Measurements from ENCODE around the gene HCCS.

Gene HCCS

DNA sequence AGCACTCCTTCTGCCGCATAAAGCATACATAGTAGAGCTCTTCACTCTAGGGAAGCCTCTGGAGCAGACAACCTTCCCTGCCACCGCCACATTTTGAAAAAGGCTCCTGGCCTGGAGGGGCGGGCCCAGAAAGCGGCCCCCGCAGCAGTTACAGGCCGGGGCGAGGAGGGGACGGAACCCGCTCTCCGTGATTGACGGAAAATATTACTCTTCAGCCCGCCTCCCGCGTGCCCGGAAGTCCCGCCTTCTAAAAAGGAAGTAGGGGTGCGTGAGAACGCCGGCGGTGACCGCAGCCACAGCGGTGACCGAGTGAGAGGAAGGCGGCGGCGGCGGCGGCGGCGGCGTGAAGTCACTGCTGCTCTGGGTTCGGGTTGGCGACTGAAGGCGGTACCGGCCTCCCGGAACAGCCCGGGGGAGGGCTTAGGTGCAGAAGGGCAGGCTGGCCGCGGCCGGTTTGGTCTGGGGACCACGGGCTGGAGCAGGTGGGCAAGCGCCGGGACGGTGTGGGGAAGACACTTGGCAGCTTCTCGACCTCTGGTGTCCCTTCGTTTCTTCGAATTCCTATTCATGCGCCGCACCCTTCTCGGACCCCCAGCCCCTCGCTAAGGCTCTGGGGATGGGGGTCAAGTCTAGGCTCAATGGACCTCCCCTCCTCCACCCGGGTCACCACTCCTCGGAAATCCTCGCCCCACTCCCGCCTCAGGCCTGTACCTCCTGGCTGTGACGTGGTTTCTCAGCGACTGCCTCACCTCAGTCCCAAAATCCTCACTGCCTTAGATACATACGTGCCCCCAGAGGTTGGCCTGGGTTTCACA is at the start of gene HCCS:
TSS of gene HCCS (plus strand) at position 296 of the 815 bp plus-strand sequence. CDS start 729 bp downstream, outside the sequence.
- peak; percentile 63 to 67 for DNase-seq (ENCODE audit: low read depth in 2 of 2)

DNA sequence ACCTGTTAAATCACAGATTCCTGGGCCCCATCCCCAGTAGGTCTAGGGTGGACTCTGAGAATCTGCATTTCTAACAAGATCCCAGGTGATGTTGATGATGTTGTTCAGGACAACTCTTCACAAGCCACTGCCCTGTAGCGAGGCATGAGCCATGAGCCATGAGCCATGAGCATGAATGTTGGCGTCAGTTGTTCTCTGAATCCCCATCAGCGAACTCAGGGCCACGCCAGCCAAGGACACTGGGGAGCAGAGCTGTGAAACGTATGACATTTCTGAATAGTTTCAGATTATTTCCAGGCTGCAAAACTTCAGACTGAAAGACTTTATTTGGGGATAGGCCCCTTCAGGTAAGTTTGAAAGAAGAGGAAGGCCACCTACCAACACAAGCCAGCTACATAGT is 46.9 kb upstream of the HCCS start:
- no peak for DNase-seq (ENCODE audit: low read depth in 2 of 2)

DNA sequence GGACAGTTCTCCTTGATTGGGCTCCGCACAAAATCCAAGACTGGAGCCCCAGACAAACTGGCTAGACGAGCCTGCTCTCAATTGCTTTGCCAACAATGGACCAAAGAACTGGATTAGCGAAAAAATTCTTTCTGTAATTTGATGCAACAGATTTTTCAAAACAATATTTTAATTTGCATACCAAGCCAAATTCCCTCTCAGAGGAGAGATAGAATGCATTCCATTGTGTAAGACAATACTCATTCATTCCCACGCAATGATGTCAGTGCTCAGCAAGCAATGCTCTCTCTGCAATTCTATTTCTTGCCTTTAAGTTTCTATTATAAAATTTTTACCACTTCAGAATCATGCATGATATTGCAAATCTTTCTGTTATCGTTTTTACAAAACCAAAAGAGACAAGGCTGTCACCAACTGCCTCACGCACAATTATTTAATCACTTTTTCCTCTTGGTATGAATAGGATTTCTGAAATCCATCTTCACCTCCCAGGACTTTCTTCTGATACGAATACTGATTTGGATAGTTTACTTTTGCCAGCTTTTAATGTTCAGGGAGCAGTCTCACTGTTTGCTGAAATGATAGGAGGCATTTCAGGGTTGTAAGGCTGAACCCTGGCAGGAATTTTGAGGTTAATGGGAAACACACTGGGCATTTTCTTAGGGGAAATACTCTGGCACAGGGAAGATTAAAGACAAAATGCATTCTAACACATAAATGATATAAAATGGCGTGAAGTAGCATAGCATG is 46.1 kb upstream of the HCCS start:
- DNase-seq (ENCODE audit: low read depth in 2 of 2): no peak

DNA sequence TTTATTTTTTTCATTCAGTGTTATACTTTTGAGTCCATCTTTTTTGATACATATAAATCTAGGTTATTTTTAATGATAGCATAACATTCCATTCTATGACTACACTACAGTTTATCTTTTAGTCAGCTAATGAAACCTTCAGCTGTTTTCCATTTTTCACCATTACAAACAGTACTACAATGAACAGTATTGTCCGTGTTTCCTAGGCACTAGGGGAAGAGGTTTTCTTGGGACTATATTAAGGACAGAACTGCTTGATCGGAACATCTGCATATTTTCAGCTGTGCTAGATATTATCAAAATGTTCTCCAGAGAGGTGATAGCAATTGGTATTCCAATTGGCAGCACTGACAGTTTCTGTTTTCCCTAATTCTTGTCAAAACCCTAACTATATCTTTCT is 44.3 kb upstream of the HCCS start:
- DNase-seq (ENCODE audit: low read depth in 2 of 2): no peak

DNA sequence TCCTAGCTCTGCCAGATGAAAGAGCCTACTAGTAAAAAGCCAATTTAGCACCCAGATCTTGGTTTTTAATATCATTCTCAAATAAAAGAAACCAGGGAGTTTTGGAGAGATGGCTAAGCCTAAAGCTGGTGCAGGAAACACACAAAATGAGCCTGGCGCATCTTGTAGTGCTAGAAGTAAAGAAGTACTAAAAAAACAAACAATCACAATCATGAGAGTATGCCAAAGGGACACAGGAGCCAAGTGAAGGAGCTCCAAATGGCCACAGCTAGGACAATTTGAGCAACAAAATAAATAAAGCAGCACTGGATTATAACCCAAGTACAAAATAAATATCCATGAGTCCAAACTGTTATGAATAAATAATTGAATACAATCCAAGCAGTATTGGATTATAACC is 37.8 kb upstream of the HCCS start:
- no peak for DNase-seq (ENCODE audit: low read depth in 2 of 2)

DNA sequence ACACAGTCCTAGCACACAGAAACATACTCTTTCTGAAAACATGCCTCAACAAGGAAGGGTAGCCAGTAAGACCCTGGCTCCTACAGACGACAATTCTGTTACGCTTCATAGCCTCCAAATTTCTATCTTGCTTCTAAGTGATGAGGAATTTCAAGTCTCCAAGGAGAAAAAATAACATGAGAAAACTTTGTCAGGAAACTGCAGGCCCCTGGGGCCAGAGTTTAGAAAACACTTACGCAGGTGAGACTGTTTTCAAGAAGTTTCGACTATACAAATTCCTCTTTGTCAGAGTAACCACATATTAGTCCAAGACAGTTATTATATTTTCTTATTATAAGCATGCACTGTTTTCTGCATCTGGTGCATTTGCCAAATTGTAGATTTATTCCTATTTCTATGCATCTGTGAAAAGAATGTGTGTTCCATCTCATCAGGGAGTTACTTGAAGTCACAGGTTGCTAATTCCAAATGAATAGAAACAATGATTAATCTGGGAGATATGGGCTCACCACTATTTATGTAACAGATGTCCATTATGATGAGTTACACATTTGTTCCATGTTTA is 30.3 kb upstream of the HCCS start:
- no peak for DNase-seq (ENCODE audit: low read depth in 2 of 2)

DNA sequence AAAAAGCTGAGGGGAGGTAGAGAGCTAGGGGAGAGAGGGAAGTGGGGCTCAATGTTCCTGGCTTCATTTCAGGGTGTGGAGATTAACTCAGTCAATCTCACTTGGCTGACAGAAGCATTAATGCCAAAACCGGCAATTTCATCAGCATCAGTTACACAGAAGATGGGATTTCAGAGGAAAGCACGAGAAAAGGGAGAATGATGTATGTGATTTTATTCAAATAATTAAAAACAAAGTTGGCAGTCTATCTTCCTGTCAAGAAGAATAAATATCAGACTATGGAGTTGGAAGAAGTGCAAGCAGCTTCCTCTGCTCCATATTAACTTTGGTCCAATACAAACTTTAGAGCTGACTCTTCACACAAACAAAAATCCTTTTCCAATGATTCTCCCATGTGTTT is 29.6 kb upstream of the HCCS start:
- no peak for DNase-seq (ENCODE audit: low read depth in 2 of 2)

DNA sequence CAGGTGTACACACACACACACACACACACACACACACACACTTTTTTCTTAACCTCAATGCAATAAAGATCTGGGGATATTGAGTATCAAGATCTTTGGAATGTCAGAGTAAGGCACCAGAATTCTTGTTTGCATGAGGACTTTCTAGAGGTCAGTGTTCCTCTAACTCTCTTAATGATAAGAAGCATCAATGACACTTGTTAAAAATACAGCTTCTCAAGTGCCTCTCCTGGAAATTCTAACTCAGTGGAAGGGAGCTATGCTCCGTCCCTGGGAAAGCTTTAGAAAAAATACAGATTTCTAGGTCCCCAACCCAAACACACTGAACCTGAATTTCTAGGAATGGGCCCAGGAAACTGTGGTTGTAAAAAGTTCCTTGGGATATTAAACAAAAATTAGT is 25.8 kb upstream of the HCCS start:
- no peak for DNase-seq (ENCODE audit: low read depth in 2 of 2)

DNA sequence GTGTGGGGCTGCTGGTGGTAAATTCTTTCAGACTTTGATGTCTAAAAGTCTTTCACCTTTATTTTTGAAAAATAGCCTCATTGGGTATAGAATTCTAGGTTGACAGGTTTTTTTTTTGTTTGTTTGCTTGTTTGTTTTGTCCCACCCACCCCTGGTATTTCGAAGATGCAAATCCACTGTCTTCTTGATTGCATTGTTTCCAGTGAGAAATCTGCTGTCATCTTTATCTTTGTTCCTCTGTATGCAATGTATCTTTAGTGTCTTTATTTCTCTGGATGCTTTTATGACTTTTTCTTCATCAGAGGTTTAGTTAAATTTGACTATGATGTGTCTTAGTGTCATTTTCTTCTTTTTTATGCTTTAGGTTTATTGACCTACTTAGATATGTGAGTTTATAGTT is 21.3 kb upstream of the HCCS start:
- no peak for DNase-seq (ENCODE audit: low read depth in 2 of 2)

DNA sequence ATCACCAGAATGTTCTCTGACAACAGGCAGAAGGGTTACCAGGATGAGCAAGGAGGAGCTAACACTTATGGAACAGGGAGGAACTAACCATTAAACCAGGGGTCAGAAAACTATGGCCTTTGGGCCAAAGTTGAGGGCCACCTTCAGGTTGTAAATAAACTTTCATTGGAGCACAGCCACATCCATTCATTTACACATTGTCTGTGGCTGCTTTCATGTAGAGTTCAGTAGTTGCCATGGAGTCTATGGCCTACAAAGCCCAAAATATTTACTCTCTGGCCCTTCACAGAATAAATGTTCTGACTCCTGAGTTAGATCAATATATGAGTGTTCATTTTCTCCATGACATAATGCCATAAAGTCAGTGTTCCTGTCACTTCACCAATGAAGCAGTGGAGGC is 13.2 kb upstream of the HCCS start:
- DNase-seq (ENCODE audit: low read depth in 2 of 2): no peak

DNA sequence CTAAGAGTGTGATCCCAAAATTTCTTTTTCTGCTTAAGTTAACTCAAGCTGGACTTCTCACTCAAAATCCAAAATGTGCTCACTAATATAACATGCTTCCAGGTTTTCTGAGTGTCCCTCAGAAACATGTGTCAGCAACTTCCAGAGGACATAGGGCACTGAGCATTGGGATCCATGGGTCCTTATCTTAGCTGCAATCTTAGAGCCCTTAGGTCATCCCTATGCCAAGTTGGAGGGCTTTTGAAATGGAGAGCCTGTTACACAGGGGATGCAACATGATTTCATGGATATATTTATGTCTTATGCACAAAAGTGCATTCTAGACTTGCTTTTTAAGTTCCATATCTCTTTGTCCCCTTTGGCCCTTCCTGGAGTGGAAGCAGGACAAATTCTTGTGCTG is 11.7 kb upstream of the HCCS start:
- no peak for DNase-seq (ENCODE audit: low read depth in 2 of 2)

DNA sequence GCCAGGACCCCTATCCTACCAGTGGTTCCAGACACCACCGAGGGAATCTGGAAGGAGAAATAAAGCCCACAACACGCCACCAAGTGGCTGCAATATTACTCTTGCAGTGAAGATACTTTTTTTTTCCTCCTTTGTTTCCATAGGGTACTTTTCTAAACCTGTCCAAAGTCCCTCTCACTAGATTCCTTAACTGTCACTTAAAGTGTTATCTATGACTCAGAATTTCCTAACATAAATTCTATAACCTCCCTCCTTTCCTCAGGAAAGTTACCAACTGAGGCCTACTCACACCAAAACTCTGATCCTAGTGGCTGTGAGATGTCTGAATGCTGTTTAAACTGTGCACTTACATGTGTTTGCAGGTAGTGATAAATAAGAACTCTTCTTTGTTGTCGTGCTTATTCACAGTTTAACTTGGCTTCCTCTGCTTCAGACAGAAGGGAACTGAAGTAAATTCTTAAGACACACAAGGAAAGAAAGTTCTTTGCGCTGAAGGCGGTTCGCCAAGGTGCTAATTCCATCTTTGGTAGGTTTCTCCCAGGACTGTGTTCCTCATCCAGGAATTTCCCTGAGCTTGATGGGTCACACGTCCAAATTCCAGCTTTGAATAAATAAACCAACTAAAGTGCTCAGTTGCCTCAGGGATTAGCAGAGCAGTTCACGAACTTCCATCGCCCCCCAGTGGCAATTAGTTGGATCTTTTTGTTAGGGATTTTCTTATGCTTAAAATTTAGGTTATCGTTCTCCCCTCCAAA is 10.7 kb upstream of the HCCS start:
- DNase-seq (ENCODE audit: low read depth in 2 of 2): no peak

DNA sequence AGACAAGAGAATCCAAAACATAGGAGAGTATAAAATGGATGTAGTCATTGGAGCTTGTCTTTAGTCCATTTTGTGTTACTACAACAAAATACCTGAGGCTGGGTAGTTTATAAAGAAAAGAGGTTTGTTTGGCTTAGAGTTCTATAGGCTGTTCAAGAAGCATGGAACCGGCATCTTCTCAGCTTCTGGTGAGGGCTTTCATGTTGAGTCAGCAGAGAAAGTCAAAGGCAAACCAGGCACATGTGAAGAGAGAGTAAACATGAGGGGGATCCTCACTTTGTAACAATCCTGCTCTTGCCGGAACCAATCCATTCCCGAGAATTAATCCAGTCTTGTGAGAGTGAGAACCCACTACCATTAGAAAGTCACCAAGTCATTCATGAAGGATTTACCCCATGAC is 8.1 kb upstream of the HCCS start:
- DNase-seq (ENCODE audit: low read depth in 2 of 2): no peak

DNA sequence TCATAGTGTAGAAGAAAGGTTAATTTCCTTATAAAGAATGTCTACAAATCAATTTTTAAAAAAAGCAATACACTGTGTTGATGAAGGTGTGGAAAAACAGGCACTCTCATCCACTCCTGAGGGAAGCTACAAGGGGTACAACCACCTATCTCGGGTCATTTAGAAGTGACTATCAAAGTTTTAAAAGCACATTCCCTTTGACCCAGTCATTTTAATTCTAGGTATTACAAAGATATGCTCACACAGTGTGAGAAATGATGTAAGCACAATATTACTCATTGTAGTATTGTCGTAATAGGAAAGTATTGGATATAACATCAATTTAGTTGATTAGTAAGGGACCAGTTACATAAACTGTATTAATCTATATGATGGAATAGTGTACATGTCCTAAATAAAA is 7.4 kb upstream of the HCCS start:
- no peak for DNase-seq (ENCODE audit: low read depth in 2 of 2)

DNA sequence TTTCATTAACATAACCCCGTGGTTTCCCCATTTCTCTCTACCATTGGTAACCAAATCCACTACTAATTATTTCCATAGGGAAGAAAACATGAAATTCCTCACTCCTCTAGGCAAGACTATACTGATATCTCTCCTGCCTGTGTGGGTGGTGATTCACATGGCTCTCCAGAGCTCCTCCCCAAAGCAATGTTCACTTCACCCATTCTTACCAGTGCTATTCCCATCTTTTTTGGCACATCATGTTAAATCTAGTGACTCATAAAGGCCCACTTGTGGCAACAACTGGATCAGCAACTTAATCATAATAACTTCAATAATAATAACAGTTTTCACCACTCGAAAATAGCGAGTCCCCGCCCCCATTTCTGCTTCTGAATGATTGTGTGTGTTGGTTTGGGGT is 6.1 kb upstream of the HCCS start:
- DNase-seq (ENCODE audit: low read depth in 2 of 2): no peak

DNA sequence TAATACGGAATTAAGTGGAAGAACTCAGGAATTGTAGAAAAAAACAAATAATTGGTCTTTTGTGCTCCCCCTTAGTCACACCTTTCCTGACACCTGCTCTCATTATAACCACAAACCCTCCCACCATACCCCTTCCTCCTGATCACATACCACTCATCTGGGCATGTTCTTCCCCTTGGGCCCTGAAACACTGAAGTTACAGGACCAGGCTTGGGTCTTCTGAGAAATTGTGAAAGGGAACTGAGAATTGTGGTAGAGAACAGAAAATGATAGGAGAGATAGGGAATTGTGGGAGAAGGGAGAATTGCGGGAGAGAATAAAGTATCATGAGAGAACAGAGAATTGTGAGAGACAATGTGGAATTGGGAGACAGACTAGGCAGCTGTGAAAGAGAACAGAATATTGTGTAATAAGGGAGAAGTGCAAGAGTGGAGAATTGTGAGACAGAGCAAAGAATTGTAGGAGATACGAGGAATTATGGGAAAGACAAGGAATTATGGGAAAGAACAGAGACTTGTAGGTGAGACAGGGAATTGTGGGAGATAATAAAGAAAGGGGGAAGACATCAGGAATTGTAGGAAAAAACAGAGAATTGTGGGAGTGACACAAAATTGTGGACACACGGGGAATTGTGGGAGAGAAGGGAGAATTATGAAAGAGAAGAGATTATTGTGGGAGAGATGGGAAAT is 2.7 kb upstream of the HCCS start:
- DNase-seq (ENCODE audit: low read depth in 2 of 2): no peak

DNA sequence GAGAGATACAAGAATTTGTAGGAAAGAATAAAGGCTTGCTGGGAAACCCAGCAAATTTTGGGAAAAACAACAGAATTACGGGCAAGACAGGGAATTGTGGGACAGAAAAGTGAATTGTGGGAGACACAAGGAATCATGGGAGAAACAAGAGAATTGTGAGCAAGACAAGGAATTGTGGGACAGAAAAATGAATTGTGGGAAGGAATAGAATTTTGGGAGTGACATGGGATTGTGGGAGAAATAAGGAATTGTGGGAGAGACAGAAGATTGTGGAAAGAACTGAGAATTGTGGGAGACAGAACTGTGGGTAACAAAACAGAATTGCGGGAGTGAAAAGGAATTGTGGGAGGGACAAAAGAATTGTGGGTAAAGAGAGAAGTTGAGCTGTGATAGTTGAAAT is 1.2 kb upstream of the HCCS start:
- DNase-seq (ENCODE audit: low read depth in 2 of 2): no peak

DNA sequence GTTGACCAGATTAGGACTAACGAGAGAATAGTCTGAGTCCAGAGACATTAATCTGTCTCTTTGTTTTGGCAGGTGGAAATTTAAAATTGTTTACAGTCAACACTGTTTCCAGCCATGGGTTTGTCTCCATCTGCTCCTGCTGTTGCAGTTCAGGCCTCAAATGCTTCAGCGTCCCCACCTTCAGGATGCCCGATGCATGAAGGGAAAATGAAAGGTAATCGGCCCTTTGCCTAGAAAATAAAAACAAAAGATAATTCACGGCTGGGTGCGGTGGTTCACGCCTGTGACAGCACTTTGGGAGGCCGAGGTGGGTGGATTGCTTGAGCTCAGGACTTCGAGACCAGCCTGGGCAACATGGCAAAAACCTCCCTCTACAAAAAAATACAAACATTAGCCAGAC is 815 bp downstream of the HCCS start:
- DNase-seq (ENCODE audit: low read depth in 2 of 2): no peak

DNA sequence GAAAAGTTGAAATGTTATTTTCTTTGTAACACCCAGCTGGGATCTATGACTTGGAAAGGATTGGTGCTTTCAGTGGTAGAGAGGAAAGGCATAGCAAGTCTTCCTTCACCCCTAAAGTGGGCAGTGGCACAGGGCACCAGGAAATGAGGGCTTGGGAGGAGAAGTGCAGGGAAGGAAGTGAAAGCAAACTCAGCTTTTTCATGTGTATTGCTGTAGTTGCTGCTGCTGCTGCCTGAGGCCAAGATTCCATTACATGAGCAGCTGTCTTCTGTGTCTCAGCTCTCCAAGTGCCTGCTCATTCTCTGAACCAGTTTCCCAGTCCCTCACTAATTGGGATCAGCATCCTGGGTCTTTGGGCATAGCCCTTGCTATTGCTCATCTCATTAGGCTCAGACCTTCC is 2.6 kb downstream of the HCCS start:
- no peak for DNase-seq (ENCODE audit: low read depth in 2 of 2)

DNA sequence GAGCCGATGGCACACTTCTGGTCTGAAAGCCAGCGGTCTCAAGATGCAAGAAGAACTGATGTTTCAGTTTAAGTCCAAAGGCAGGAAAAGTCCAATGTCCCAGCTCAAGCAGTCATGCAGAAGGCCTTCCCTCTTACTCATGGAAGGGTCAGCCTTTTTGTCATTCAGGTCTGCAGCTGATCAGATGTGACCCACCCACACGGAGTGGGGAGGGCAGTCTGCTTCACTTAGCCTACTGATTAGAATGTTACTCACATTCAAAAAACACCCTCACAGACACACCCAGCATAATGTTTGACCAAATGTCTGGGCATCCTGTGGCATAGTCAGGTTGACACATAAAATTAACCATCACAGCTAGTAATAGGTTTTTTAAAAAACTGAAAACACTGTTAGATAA is 6.6 kb downstream of the HCCS start:
- DNase-seq (ENCODE audit: low read depth in 2 of 2): no peak

DNA sequence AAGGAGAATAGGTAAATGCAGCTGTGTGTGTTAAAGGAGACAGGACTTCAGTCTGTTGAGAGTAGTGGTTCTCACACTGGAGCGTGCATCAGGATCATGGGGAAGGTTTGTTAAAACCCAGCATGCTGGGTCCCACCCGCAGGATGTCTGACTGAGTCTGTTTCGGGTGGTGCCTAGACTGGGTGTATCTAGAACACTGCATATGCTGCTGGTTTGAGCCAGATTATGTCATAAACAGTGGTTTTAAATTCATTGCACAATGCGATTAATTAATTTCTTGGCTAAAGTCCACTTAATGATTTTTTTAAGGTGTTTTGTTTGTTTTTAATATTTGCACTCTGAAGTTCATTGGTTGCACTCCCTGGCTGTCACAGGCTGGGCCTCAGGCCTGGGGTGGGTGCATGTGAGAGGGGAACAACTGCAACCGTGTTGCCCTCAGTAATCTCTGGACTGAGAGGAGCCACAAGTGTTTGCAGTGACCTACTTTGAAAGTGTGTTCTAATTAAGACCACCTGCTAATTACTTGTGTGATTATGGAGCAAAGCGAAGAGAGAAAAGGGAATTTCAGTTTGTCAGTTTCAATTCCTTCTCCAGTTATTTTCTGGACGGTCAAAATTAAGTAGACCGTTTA is 8.3 kb downstream of the HCCS start:
- DNase-seq (ENCODE audit: low read depth in 2 of 2): no peak
